ENCODE results near the gene SDCBP2.

The SDCBP2 gene

GRCh38 chr20:1327827-1328679, 886 bp downstream of the SDCBP2 start:
- DNase-seq: no peak

GRCh38 chr20:1327241-1327653, 1.7 kb downstream of the SDCBP2 start:
- DNase-seq: no peak

- DNase-seq: no peak
Measured at GRCh38 chr20:1326031-1326930, 2.7 kb downstream of the SDCBP2 start.

GRCh38 chr20:1325173-1326030, 3.5 kb downstream of the SDCBP2 start:
- peak; percentile 98 for DNase-seq

GRCh38 chr20:1324598-1325172, 4.3 kb downstream of the SDCBP2 start:
- DNase-seq: no peak

GRCh38 chr20:1323830-1324597, 4.9 kb downstream of the SDCBP2 start:
- no peak for DNase-seq

GRCh38 chr20:1323256-1323655, 5.7 kb downstream of the SDCBP2 start:
- no peak for DNase-seq

- no peak for DNase-seq
Measured at GRCh38 chr20:1322511-1323245, 6.3 kb downstream of the SDCBP2 start.

- DNase-seq: no peak
Measured at GRCh38 chr20:1321654-1321939, 7.3 kb downstream of the SDCBP2 start.

GRCh38 chr20:1320902-1321653, 7.9 kb downstream of the SDCBP2 start:
- DNase-seq: no peak

GRCh38 chr20:1320016-1320415, 8.9 kb downstream of the SDCBP2 start:
- DNase-seq: no peak

GRCh38 chr20:1319462-1319861, 9.5 kb downstream of the SDCBP2 start:
- no peak for DNase-seq

GRCh38 chr20:1319051-1319450, 9.9 kb downstream of the SDCBP2 start:
- DNase-seq: no peak

GRCh38 chr20:1317545-1318255, 11.2 kb downstream of the SDCBP2 start:
- DNase-seq: no peak

- no peak for DNase-seq
Measured at GRCh38 chr20:1315804-1316203, 13.1 kb downstream of the SDCBP2 start.

GRCh38 chr20:1313236-1313964, 15.5 kb downstream of the SDCBP2 start:
- DNase-seq: peak; percentile 84

GRCh38 chr20:1312904-1313235, 16.1 kb downstream of the SDCBP2 start:
- DNase-seq: no peak

- no peak for DNase-seq
Measured at GRCh38 chr20:1312308-1312707, 16.6 kb downstream of the SDCBP2 start.

- DNase-seq: no peak
Measured at GRCh38 chr20:1310506-1311190, 18.3 kb downstream of the SDCBP2 start.
